ENCODE measurements around the gene WWOX.

WWOX gene

DNA sequence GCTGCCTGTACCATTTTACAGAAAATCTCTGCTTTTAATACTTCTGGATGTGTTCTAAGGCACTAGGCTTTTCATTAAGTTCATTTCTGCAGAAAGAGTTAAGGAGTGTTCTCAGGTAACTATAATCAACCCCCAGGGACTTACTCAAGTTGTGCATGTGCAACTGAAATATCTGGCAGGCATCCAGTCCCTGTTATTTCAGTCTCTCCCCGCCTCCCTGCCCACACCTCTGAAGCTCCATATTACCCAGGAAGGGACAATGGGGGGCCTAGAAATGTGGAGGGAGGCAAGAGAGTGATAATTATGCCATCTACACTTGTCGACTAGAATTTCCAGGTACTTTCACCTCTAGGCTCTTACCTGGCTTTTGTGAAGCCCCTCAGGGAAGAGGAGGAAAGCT lies 1068.9 kb downstream of the WWOX start:
- H3K36me3 ChIP-seq (ENCODE audit: control insufficient read depth, insufficient read depth, low read length), result no peaks in the 10 kb centered on the region

DNA sequence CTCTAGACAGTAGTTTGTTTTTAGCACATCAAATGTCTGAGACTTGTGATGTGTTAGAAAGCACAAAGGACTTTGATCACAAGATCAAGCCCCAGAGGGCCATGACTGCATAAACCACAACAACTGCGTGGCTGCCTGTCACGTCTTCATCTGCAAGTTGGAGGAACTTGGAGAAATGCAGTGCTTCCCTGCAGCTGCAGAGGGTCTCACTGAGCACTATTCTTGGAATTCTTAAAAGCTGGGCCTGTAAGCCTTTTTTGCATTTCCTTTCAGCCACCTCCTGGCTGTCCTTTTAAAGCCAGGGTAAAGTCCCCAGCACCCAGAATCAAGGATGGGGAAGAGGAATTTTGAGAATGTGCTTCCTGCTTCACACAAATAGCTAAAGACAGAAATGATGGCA lies 1069.8 kb downstream of the WWOX start:
- TF ChIP-seq, protein P1, sequence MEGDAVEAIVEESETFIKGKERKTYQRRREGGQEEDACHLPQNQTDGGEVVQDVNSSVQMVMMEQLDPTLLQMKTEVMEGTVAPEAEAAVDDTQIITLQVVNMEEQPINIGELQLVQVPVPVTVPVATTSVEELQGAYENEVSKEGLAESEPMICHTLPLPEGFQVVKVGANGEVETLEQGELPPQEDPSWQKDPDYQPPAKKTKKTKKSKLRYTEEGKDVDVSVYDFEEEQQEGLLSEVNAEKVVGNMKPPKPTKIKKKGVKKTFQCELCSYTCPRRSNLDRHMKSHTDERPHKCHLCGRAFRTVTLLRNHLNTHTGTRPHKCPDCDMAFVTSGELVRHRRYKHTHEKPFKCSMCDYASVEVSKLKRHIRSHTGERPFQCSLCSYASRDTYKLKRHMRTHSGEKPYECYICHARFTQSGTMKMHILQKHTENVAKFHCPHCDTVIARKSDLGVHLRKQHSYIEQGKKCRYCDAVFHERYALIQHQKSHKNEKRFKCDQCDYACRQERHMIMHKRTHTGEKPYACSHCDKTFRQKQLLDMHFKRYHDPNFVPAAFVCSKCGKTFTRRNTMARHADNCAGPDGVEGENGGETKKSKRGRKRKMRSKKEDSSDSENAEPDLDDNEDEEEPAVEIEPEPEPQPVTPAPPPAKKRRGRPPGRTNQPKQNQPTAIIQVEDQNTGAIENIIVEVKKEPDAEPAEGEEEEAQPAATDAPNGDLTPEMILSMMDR (IDR thresholded peaks at IDR 0.05; ENCODE audit: insufficient read depth, low read length, poor library complexity, severe bottlenecking), result no peak
- Histone ChIP-seq H3K27me3 (replicated peaks; ENCODE audit: control insufficient read depth, insufficient read depth, low read length) (0 out of 2 replicates have a peak, but pooled peaks cover 1% of the 10 kb centered on the region), H3K4me3 (replicated peaks; ENCODE audit: low read depth, low read length) (no peak overlapping the region), H3K36me3 (ENCODE audit: control insufficient read depth, insufficient read depth, low read length) (no peaks in the 10 kb centered on the region)
- DNase-seq (ENCODE audit: extremely low read depth, insufficient read length), result no peak

More for the DNA sequence above, 1068.9 kb downstream of the WWOX start:
- DNase-seq (ENCODE audit: extremely low read depth, insufficient read length), result no peak
- H3K4me3 ChIP-seq (replicated peaks; ENCODE audit: low read depth, low read length), result no peak overlapping the region
- TF ChIP-seq, protein P1 (IDR thresholded peaks at IDR 0.05; ENCODE audit: insufficient read depth, low read length, poor library complexity, severe bottlenecking), result no peak
- H3K27me3 ChIP-seq (replicated peaks; ENCODE audit: control insufficient read depth, insufficient read depth, low read length), result 0 out of 2 replicates have a peak, but pooled peaks cover 1% of the 10 kb centered on the region

DNA sequence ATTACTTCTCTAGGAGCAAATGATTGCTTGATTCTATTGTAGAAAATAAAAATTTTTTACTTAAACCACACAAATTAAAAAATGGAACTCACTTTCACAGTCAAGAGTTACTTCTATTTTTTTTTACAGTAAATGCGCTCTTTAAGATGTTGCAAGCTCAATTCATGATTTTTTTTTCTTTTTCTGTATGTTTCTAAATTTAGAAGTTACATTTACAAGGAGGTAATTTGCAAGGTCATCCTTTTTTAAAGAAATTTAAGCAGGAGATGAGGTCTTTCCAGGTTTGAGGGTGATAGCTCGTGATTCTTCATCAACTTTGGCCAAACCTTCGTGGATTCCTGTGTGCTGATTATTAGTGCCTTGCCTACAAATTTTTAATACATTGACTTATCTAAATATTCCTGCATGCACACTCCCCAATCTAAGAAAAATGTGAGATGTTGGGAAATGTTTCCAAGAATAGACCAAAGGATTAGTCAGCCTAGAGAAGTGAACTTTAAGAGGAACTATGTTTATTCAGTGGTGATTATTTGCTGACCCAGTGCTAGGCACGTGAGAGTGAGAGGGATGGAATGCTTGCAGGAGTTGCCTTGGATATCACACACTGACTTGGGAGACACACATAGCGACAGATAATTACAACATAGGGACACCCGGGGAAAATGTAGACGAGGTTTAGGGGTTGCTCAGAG lies 1071.2 kb downstream of the WWOX start:
- 0 out of 2 replicates have a peak, but pooled peaks cover 1% of the 10 kb centered on the region for H3K27me3 ChIP-seq (replicated peaks; ENCODE audit: control insufficient read depth, insufficient read depth, low read length)
- TF ChIP-seq, protein P1 (IDR thresholded peaks at IDR 0.05; ENCODE audit: insufficient read depth, low read length, poor library complexity, severe bottlenecking), result no peak
- no peak for DNase-seq (ENCODE audit: extremely low read depth, insufficient read length)
- no peaks in the 10 kb centered on the region for H3K36me3 ChIP-seq (ENCODE audit: control insufficient read depth, insufficient read depth, low read length)
- no peak overlapping the region for H3K4me3 ChIP-seq (replicated peaks; ENCODE audit: low read depth, low read length)

DNA sequence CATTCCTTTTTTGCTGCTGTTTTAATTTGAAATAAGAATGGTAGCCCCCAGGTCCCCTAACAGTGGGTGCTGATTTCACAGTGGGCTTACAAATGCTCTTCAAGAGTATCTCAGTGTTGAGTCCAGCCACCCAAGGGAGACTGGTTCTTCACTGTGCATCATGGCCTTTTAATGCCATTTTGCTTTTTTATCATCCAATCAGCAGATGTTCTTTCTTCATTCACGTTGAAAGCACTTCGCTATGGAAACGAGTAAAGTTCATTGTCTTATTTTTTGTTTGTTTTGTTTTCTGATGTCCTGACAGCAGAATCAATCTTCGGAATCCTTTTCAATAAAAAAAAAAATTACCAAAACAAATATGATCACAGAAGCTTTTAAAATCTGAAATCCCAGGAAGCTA lies 1072.0 kb downstream of the WWOX start:
- H3K36me3 ChIP-seq (ENCODE audit: control insufficient read depth, insufficient read depth, low read length), result no peaks in the 10 kb centered on the region

DNA sequence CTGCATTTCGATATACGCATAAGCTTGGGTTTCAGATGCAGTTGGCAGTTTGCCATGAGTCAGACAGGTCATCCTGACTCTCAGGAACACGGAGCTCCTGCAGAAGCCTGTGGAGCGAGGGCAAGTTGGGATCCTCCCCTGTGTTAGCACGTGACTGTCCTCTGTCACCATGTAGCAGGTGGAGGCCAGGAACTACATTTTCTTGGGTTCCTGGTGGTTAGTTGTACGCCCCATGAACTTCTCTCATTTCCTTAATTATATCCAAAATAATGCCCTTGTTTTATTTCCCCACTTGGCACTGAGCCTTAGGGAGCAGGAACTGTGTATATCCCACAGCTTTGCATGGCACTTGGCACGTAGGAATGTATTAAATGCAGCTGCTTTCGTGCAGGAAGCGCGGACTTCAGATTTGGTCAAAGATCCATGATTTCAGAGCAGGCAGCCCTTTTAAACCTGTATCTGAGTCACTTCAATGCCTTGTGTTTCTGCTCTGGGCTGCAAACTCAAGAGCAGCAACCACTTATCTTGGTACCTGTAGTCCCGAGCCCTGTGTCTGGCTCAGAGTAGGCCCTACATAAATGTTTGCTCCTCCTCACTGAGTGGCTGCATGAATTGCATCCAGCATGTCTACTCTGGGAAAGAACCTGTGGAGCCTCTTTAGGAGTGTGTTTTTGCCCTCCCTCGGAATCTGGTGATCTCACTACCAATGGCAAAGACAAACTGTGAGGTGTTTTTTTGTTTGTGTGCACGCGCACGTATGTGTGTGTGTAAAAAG lies 1072.7 kb downstream of the WWOX start:
- DNase-seq (ENCODE audit: extremely low read depth, insufficient read length), result no peak
- Histone ChIP-seq H3K36me3 (ENCODE audit: control insufficient read depth, insufficient read depth, low read length) (no peaks in the 10 kb centered on the region), H3K27me3 (replicated peaks; ENCODE audit: control insufficient read depth, insufficient read depth, low read length) (0 out of 2 replicates have a peak, but pooled peaks cover 1% of the 10 kb centered on the region), H3K4me3 (replicated peaks; ENCODE audit: low read depth, low read length) (no peak overlapping the region)
- TF ChIP-seq, protein P1 (IDR thresholded peaks at IDR 0.05; ENCODE audit: insufficient read depth, low read length, poor library complexity, severe bottlenecking), result no peak

More for the DNA sequence above, 1072.0 kb downstream of the WWOX start:
- DNase-seq (ENCODE audit: extremely low read depth, insufficient read length), result no peak
- Histone ChIP-seq H3K4me3 (replicated peaks; ENCODE audit: low read depth, low read length) (no peak overlapping the region), H3K27me3 (replicated peaks; ENCODE audit: control insufficient read depth, insufficient read depth, low read length) (0 out of 2 replicates have a peak, but pooled peaks cover 1% of the 10 kb centered on the region)
- TF ChIP-seq, protein P1 (IDR thresholded peaks at IDR 0.05; ENCODE audit: insufficient read depth, low read length, poor library complexity, severe bottlenecking), result no peak
